ENCODE results near the gene MAB21L4.

The MAB21L4 gene

GRCh38 chr2:240869956-240870875 lies 25.7 kb downstream of the MAB21L4 start:
- TF ChIP-seq CTCF (IDR thresholded peaks at IDR 0.05) = no peak
- H3K4me1 ChIP-seq (ENCODE audit: control insufficient read depth in 1 of 2, insufficient read depth in 1 of 2, low read depth in 1 of 2, low read length in 1 of 2) = no peaks in the 10 kb centered on the region
- no peaks in the 10 kb centered on the region for H3K36me3 ChIP-seq
- H3K27ac ChIP-seq = no peak overlapping the region
- no peaks in the 10 kb centered on the region for H3K27me3 ChIP-seq
- no peak overlapping the region for H3K4me3 ChIP-seq (ENCODE audit: low read depth in 1 of 2, low read length in 1 of 2)
- no peaks in the 10 kb centered on the region for H3K9me3 ChIP-seq

- no peaks in the 10 kb centered on the region for H3K36me3 ChIP-seq
- no peaks in the 10 kb centered on the region for H3K9me3 ChIP-seq
- TF ChIP-seq CTCF (IDR thresholded peaks at IDR 0.05) = no peak
- H3K27ac ChIP-seq = no peak overlapping the region
- H3K4me3 ChIP-seq (ENCODE audit: low read depth in 1 of 2, low read length in 1 of 2) = no peak overlapping the region
- H3K27me3 ChIP-seq = no peaks in the 10 kb centered on the region
- H3K4me1 ChIP-seq (ENCODE audit: control insufficient read depth in 1 of 2, insufficient read depth in 1 of 2, low read depth in 1 of 2, low read length in 1 of 2) = no peaks in the 10 kb centered on the region
Measured at GRCh38 chr2:240869109-240869955, 26.6 kb downstream of the MAB21L4 start.

- no peaks in the 10 kb centered on the region for H3K36me3 ChIP-seq
- no peak within 1 kb of the TSS for H3K27ac ChIP-seq
- no peak within 1 kb of the TSS for H3K4me3 ChIP-seq (ENCODE audit: low read depth in 1 of 2, low read length in 1 of 2)
- H3K4me1 ChIP-seq (ENCODE audit: control insufficient read depth in 1 of 2, insufficient read depth in 1 of 2, low read depth in 1 of 2, low read length in 1 of 2) = no peaks in the 10 kb centered on the region
- H3K27me3 ChIP-seq = no peaks in the 10 kb centered on the region
- TF ChIP-seq CTCF (IDR thresholded peaks at IDR 0.05) = no peak
- no peaks in the 10 kb centered on the region for H3K9me3 ChIP-seq
Measured at GRCh38 chr2:240868286-240869108, 27.5 kb downstream of the MAB21L4 start, which contains the start of gene AGXT. Gene AGXT, plus strand, starts transcription at chr2:240868824. Its CDS starts 42 bp downstream, at chr2:240868866.

- Histone ChIP-seq H3K4me1 (ENCODE audit: control insufficient read depth in 1 of 2, insufficient read depth in 1 of 2, low read depth in 1 of 2, low read length in 1 of 2) (no peaks in the 10 kb centered on the region), H3K27me3 (no peaks in the 10 kb centered on the region), H3K27ac (no peak overlapping the region), H3K9me3 (no peaks in the 10 kb centered on the region), H3K4me3 (ENCODE audit: low read depth in 1 of 2, low read length in 1 of 2) (no peak overlapping the region), H3K36me3 (no peaks in the 10 kb centered on the region)
- no peak for TF ChIP-seq CTCF (IDR thresholded peaks at IDR 0.05)
Measured at GRCh38 chr2:240865391-240865790, 30.6 kb downstream of the MAB21L4 start.

GRCh38 chr2:240864475-240864874 lies 31.5 kb downstream of the MAB21L4 start:
- H3K4me3 ChIP-seq (ENCODE audit: low read depth in 1 of 2, low read length in 1 of 2) = no peak overlapping the region
- H3K27ac ChIP-seq = no peak overlapping the region
- no peaks in the 10 kb centered on the region for H3K36me3 ChIP-seq
- H3K9me3 ChIP-seq = no peaks in the 10 kb centered on the region
- no peaks in the 10 kb centered on the region for H3K27me3 ChIP-seq
- no peak for TF ChIP-seq CTCF (IDR thresholded peaks at IDR 0.05)
- H3K4me1 ChIP-seq (ENCODE audit: control insufficient read depth in 1 of 2, insufficient read depth in 1 of 2, low read depth in 1 of 2, low read length in 1 of 2) = no peaks in the 10 kb centered on the region

Measured in neutrophil (primary cell).